ENCODE data around the gene TBC1D8. TPM values are rescaled to one million over a fixed set of nuclear protein-coding genes. Genes with fewer than 3 reads are reported as not detected.

Gene TBC1D8
- total RNA-seq, 1 donor from 2014 or later: 3.9 TPM

- Mint-ChIP-seq H3K27me3 (ENCODE audit: insufficient read depth, low read depth) (peaks cover 2% of the 10 kb centered on the region), H3K9me3 (peaks cover 6% of the 10 kb centered on the region), H3K27ac (no peak overlapping the region), H3K4me1 (no peaks in the 10 kb centered on the region), H3K4me3 (no peak overlapping the region), H3K36me3 (peaks cover 42% of the 10 kb centered on the region)
- DNase-seq (ENCODE audit: low spot score): no peak
- no peak overlapping the region for H3K4me3 ChIP-seq
- H3K27me3 ChIP-seq: no peaks in the 10 kb centered on the region
- H3K9me3 ChIP-seq (ENCODE audit: low read depth): no peaks in the 10 kb centered on the region
- H3K9ac ChIP-seq: no peak overlapping the region
- TF ChIP-seq CTCF (IDR thresholded peaks at IDR 0.05) (no peak), EZH2phosphoT487 (IDR thresholded peaks at IDR 0.05) (no peak), EZH2 (IDR thresholded peaks at IDR 0.05) (no peak)
- H3K27ac ChIP-seq: no peak overlapping the region
- H3F3A ChIP-seq (ENCODE audit: low read depth): peaks cover 47% of the 10 kb centered on the region
- H3K79me2 ChIP-seq (ENCODE audit: low read depth): peaks cover 11% of the 10 kb centered on the region
- H2AFZ ChIP-seq (replicated peaks): no peak overlapping the region
- no peaks in the 10 kb centered on the region for H3K4me1 ChIP-seq
- H3K4me2 ChIP-seq: no peak overlapping the region
- peaks cover 11% of the 10 kb centered on the region for H3K36me3 ChIP-seq
- H4K20me1 ChIP-seq (ENCODE audit: low read depth): peaks cover 23% of the 10 kb centered on the region
Observed at GRCh38 chr2:101012054-101012705, 139.0 kb downstream of the TBC1D8 start.

GRCh38 chr2:101011152-101011551, 140.0 kb downstream of the TBC1D8 start:
- Histone ChIP-seq H3K9me3 (ENCODE audit: low read depth) (no peaks in the 10 kb centered on the region), H3K27ac (peak overlapping the region; percentile 51), H2AFZ (replicated peaks) (no peak overlapping the region), H3K79me2 (ENCODE audit: low read depth) (peaks cover 21% of the 10 kb centered on the region), H4K20me1 (ENCODE audit: low read depth) (peaks cover 32% of the 10 kb centered on the region), H3F3A (ENCODE audit: low read depth) (peaks cover 57% of the 10 kb centered on the region), H3K36me3 (peaks cover 20% of the 10 kb centered on the region), H3K27me3 (no peaks in the 10 kb centered on the region), H3K9ac (no peak overlapping the region), H3K4me1 (no peaks in the 10 kb centered on the region), H3K4me3 (no peak overlapping the region), H3K4me2 (no peak overlapping the region)
- no peak for DNase-seq (ENCODE audit: low spot score)
- peaks cover 2% of the 10 kb centered on the region for H3K27me3 Mint-ChIP-seq (ENCODE audit: insufficient read depth, low read depth)
- no peaks in the 10 kb centered on the region for H3K4me1 Mint-ChIP-seq
- H3K9me3 Mint-ChIP-seq: peaks cover 6% of the 10 kb centered on the region
- H3K36me3 Mint-ChIP-seq: peaks cover 45% of the 10 kb centered on the region
- TF ChIP-seq EZH2 (IDR thresholded peaks at IDR 0.05) (no peak), CTCF (IDR thresholded peaks at IDR 0.05) (no peak), EZH2phosphoT487 (IDR thresholded peaks at IDR 0.05) (no peak)
- no peak overlapping the region for H3K4me3 Mint-ChIP-seq
- no peak overlapping the region for H3K27ac Mint-ChIP-seq

- H4K20me1 ChIP-seq (ENCODE audit: low read depth): peaks cover 67% of the 10 kb centered on the region
- H3K36me3 ChIP-seq: peaks cover 38% of the 10 kb centered on the region
Observed at GRCh38 chr2:101007415-101008345, 143.5 kb downstream of the TBC1D8 start.

More at GRCh38 chr2:101007415-101008345, 143.5 kb downstream of the TBC1D8 start:
- H3K4me3 ChIP-seq: no peak overlapping the region
- H3K27ac ChIP-seq: no peak overlapping the region
- peaks cover 53% of the 10 kb centered on the region for H3K36me3 Mint-ChIP-seq
- DNase-seq (ENCODE audit: low spot score): no peak
- no peaks in the 10 kb centered on the region for H3K9me3 ChIP-seq (ENCODE audit: low read depth)
- peaks cover 92% of the 10 kb centered on the region for H3F3A ChIP-seq (ENCODE audit: low read depth)
- TF ChIP-seq CTCF (IDR thresholded peaks at IDR 0.05) (no peak), EZH2phosphoT487 (IDR thresholded peaks at IDR 0.05) (no peak), EZH2 (IDR thresholded peaks at IDR 0.05) (no peak)
- peaks cover 4% of the 10 kb centered on the region for H3K27me3 Mint-ChIP-seq (ENCODE audit: insufficient read depth, low read depth)
- H3K4me1 ChIP-seq: peaks cover 11% of the 10 kb centered on the region
- no peak overlapping the region for H3K27ac Mint-ChIP-seq
- H3K4me1 Mint-ChIP-seq: peaks cover 20% of the 10 kb centered on the region
- H3K27me3 ChIP-seq: no peaks in the 10 kb centered on the region
- H3K9me3 Mint-ChIP-seq: no peaks in the 10 kb centered on the region
- H3K4me2 ChIP-seq: no peak overlapping the region
- no peak overlapping the region for H2AFZ ChIP-seq (replicated peaks)
- peaks cover 45% of the 10 kb centered on the region for H3K79me2 ChIP-seq (ENCODE audit: low read depth)
- no peak overlapping the region for H3K9ac ChIP-seq
- H3K4me3 Mint-ChIP-seq: no peak overlapping the region

All from neural progenitor cell (in vitro differentiated cells).